ENCODE data around the gene CREB3L2.

CREB3L2 gene

DNA sequence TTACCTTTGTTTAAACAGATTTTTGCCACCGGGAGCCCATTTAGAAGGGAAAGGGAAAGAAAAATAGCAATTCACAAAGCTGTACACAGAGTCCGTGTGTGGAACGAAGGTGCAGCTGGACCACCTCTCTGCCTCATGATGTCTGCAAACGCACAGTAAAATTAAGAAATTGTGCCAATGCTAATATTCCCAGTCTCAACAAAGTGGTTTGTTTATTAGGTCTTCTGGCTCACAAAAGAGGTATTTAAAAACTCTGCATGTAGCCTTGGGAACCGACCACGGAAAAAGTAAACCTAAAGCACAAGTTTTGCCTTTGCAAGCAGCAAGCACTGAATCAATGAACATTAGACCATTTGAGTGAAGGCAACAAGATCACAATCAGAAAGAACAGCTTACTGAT, 57.7 kb downstream of the CREB3L2 start:
- Histone ChIP-seq H3K36me3 (ENCODE audit: control insufficient read depth in 1 of 2, insufficient read depth in 2 of 2, low read depth in 1 of 2, low read length in 2 of 2) (peaks cover 0 to 16% of the 10 kb centered on the region in 2 experiments), H4K8ac (ENCODE audit: low read length) (no peak overlapping the region), H3K9me3 (ENCODE audit: control insufficient read depth, low read length) (no peaks in the 10 kb centered on the region), H2BK120ac (ENCODE audit: low read depth, low read length) (no peak overlapping the region), H3K18ac (ENCODE audit: low read depth in 1 of 2, low read length in 2 of 2) (peak overlapping the region in 1 of 2 experiments; percentile 65), H3K9ac (ENCODE audit: low read length) (no peak overlapping the region), H2BK12ac (ENCODE audit: low read length in 2 of 2) (no peak overlapping the region), H3K14ac (ENCODE audit: low read length in 2 of 2) (no peak overlapping the region), H2AK5ac (ENCODE audit: low read length, severe bottlenecking) (no peak overlapping the region), H2BK15ac (ENCODE audit: low read depth, poor library complexity, severe bottlenecking) (no peak overlapping the region), H3K23ac (ENCODE audit: low read length in 2 of 2) (no peak overlapping the region), H3K4ac (ENCODE audit: low read depth in 1 of 2, low read length in 2 of 2) (no peak overlapping the region), H3K27ac (ENCODE audit: low read length, poor library complexity, severe bottlenecking) (peak overlapping the region; percentile 76), H3K4me3 (ENCODE audit: insufficient read depth in 1 of 2, low read depth in 1 of 2, low read length in 2 of 2) (no peak overlapping the region), H2AFZ (ENCODE audit: low read depth, low read length) (no peak overlapping the region), H3K4me2 (ENCODE audit: low read length, poor library complexity, severe bottlenecking) (peak overlapping the region; percentile 29), H2BK5ac (ENCODE audit: low read depth, low read length, poor library complexity, severe bottlenecking) (no peak overlapping the region), H4K91ac (ENCODE audit: low read length) (no peak overlapping the region), H3K27me3 (ENCODE audit: control insufficient read depth in 1 of 2, insufficient read depth in 1 of 2, low read length in 2 of 2) (no peaks in the 10 kb centered on the region), H3K79me1 (replicated peaks; ENCODE audit: low read length, poor library complexity, severe bottlenecking) (peaks cover 14% of the 10 kb centered on the region), H3K4me1 (ENCODE audit: control insufficient read depth, insufficient read depth, low read depth, low read length) (peaks cover 4% of the 10 kb centered on the region)
- 46% methylated on average over 5 of the region's 6 CpGs for WGBS
- DNase-seq, result peak; percentile 90

DNA sequence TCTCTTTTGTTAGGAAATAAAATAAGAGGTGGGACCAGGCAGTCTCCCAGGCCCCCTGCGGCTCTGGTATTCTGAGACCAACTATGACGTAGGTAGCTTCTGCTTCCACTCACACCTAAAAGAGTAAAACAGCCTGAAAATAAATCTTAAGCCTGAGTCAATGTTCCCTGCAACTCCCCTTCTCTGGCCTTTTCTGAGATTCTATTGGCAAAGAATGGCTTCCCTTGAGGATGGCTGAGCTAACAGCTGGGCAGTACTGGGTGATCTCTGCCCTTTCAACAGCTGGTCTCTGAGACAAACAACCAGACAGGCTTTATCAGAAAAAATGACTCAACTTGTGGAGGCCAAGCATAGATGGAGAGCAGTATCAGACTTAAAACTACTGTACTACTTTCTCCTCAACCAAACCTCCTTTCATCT, 58.7 kb downstream of the CREB3L2 start:
- H4K8ac ChIP-seq (ENCODE audit: low read length), result no peak overlapping the region
- no peak overlapping the region for H3K14ac ChIP-seq (ENCODE audit: low read length in 2 of 2)
- WGBS, result 47% methylated on average over 2 of the region's 2 CpGs
- peak overlapping the region; percentile 45 for H3K9ac ChIP-seq (ENCODE audit: low read length)
- H3K4ac ChIP-seq (ENCODE audit: low read depth in 1 of 2, low read length in 2 of 2), result peak overlapping the region in 1 of 2 experiments; percentile 13
- H3K36me3 ChIP-seq (ENCODE audit: control insufficient read depth in 1 of 2, insufficient read depth in 2 of 2, low read depth in 1 of 2, low read length in 2 of 2), result peaks cover 0 to 7% of the 10 kb centered on the region in 2 experiments
- H3K4me3 ChIP-seq (ENCODE audit: insufficient read depth in 1 of 2, low read depth in 1 of 2, low read length in 2 of 2), result peak overlapping the region in 1 of 2 experiments; percentile 8
- H2BK15ac ChIP-seq (ENCODE audit: low read depth, poor library complexity, severe bottlenecking), result no peak overlapping the region
- H3K9me3 ChIP-seq (ENCODE audit: control insufficient read depth, low read length), result no peaks in the 10 kb centered on the region
- no peak overlapping the region for H3K23ac ChIP-seq (ENCODE audit: low read length in 2 of 2)
- H3K79me1 ChIP-seq (replicated peaks; ENCODE audit: low read length, poor library complexity, severe bottlenecking), result peaks cover 16% of the 10 kb centered on the region
- H2AK5ac ChIP-seq (ENCODE audit: low read length, severe bottlenecking), result peak overlapping the region; percentile 75
- no peak overlapping the region for H2BK5ac ChIP-seq (ENCODE audit: low read depth, low read length, poor library complexity, severe bottlenecking)
- no peaks in the 10 kb centered on the region for H3K27me3 ChIP-seq (ENCODE audit: control insufficient read depth in 1 of 2, insufficient read depth in 1 of 2, low read length in 2 of 2)
- H3K4me2 ChIP-seq (ENCODE audit: low read length, poor library complexity, severe bottlenecking), result no peak overlapping the region
- no peak overlapping the region for H2BK120ac ChIP-seq (ENCODE audit: low read depth, low read length)
- peak overlapping the region; percentile 76 for H3K27ac ChIP-seq (ENCODE audit: low read length, poor library complexity, severe bottlenecking)
- peaks cover 4% of the 10 kb centered on the region for H3K4me1 ChIP-seq (ENCODE audit: control insufficient read depth, insufficient read depth, low read depth, low read length)
- no peak overlapping the region for H2BK12ac ChIP-seq (ENCODE audit: low read length in 2 of 2)
- peak; percentile 98 for DNase-seq
- H4K91ac ChIP-seq (ENCODE audit: low read length), result no peak overlapping the region
- no peak overlapping the region for H3K18ac ChIP-seq (ENCODE audit: low read depth in 1 of 2, low read length in 2 of 2)
- no peak overlapping the region for H2AFZ ChIP-seq (ENCODE audit: low read depth, low read length)

DNA sequence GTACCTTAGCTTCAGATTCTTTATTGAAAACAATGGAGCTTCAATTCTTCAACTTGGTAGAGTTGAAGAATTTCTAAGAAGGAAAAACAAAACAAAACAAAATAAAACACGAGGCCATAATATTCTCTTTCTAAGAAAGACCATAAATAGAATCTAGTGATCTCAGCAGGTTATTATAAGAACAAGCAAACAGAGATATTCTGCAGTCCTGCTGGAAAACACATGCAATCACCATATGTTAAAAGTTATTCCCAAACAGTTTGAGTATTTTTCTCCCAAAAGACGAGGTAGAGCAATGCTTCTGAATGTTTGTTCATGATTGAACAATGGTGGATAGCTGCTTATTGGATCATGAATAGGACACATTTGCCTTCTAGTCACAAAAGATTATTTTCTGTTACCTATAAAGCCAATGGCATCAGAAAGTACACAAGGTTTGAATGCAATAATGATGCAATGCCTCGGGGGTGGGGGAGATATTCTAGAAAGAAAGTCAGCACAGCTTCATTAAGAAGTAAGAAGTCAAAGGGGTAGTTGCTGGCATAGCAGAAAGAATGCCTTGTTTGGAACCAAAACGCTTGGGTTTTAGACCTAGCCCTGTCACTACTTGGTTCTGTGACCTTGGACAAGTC, 59.3 kb downstream of the CREB3L2 start:
- Histone ChIP-seq H2BK15ac (ENCODE audit: low read depth, poor library complexity, severe bottlenecking) (no peak overlapping the region), H3K36me3 (ENCODE audit: control insufficient read depth in 1 of 2, insufficient read depth in 2 of 2, low read depth in 1 of 2, low read length in 2 of 2) (peaks cover 0 to 4% of the 10 kb centered on the region in 2 experiments), H3K79me1 (replicated peaks; ENCODE audit: low read length, poor library complexity, severe bottlenecking) (peaks cover 12% of the 10 kb centered on the region), H3K4ac (ENCODE audit: low read depth in 1 of 2, low read length in 2 of 2) (peak overlapping the region in 1 of 2 experiments; percentile 13), H2BK12ac (ENCODE audit: low read length in 2 of 2) (no peak overlapping the region), H3K14ac (ENCODE audit: low read length in 2 of 2) (no peak overlapping the region), H3K23ac (ENCODE audit: low read length in 2 of 2) (no peak overlapping the region), H3K9ac (ENCODE audit: low read length) (peak overlapping the region; percentile 45), H3K4me2 (ENCODE audit: low read length, poor library complexity, severe bottlenecking) (no peak overlapping the region), H4K8ac (ENCODE audit: low read length) (no peak overlapping the region), H3K4me1 (ENCODE audit: control insufficient read depth, insufficient read depth, low read depth, low read length) (peaks cover 4% of the 10 kb centered on the region), H2AK5ac (ENCODE audit: low read length, severe bottlenecking) (no peak overlapping the region), H3K4me3 (ENCODE audit: insufficient read depth in 1 of 2, low read depth in 1 of 2, low read length in 2 of 2) (peak overlapping the region in 1 of 2 experiments; percentile 8), H3K27me3 (ENCODE audit: control insufficient read depth in 1 of 2, insufficient read depth in 1 of 2, low read length in 2 of 2) (no peaks in the 10 kb centered on the region), H2AFZ (ENCODE audit: low read depth, low read length) (no peak overlapping the region), H3K27ac (ENCODE audit: low read length, poor library complexity, severe bottlenecking) (peak overlapping the region; percentile 76), H2BK5ac (ENCODE audit: low read depth, low read length, poor library complexity, severe bottlenecking) (no peak overlapping the region), H3K9me3 (ENCODE audit: control insufficient read depth, low read length) (no peaks in the 10 kb centered on the region), H4K91ac (ENCODE audit: low read length) (no peak overlapping the region), H2BK120ac (ENCODE audit: low read depth, low read length) (no peak overlapping the region), H3K18ac (ENCODE audit: low read depth in 1 of 2, low read length in 2 of 2) (no peak overlapping the region)
- DNase-seq, result no peak
- WGBS, result 83% methylated on average over 2 of the region's 4 CpGs

DNA sequence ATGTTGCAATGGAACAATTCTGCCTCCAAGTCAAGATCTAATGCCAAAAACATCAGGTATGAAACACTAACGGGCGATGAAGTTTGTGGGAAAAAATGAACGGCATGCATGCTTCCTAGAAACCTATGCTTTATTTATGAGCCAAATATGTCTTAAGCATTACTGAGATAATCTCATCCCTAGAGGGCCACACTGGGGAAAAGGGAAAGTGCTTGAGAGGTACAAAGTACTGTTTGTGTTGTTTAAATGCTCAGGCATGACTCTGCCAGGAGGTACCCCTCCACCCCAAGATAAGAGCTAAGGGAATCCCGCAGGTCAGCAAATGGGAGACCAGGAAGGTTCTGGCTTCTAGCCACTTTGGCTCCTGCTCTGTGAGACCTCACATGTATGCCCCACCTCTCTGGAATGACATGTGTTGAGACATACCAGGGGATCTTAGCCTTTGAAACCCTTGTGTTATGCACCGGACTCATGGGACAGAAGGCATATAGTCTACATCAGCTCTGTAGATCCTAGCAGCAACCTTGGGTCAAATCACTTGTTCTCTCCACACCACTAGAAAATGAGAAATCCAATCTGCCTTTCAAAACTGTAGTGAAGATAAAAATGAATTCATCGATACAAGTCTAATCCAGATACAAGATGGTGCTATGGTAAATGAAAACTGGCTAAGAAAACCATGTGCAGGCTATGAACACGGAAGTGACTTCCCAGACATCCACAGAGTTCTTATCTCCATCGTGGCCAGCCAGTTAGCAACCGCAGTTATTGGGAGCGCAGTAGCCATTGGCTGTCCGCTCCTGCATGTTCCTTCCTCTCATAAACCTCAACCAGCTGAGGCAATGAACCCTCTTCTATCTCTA, 61.0 kb downstream of the CREB3L2 start:
- no peak overlapping the region for H3K14ac ChIP-seq (ENCODE audit: low read length in 2 of 2)
- H2AFZ ChIP-seq (ENCODE audit: low read depth, low read length), result no peak overlapping the region
- peaks cover 0 to under 1% of the 10 kb centered on the region in 2 experiments for H3K36me3 ChIP-seq (ENCODE audit: control insufficient read depth in 1 of 2, insufficient read depth in 2 of 2, low read depth in 1 of 2, low read length in 2 of 2)
- H3K18ac ChIP-seq (ENCODE audit: low read depth in 1 of 2, low read length in 2 of 2), result no peak overlapping the region
- H3K79me1 ChIP-seq (replicated peaks; ENCODE audit: low read length, poor library complexity, severe bottlenecking), result peaks cover 5% of the 10 kb centered on the region
- H3K27ac ChIP-seq (ENCODE audit: low read length, poor library complexity, severe bottlenecking), result no peak overlapping the region
- H4K91ac ChIP-seq (ENCODE audit: low read length), result no peak overlapping the region
- H4K8ac ChIP-seq (ENCODE audit: low read length), result peak overlapping the region; percentile 55
- no peak overlapping the region for H2BK12ac ChIP-seq (ENCODE audit: low read length in 2 of 2)
- no peaks in the 10 kb centered on the region for H3K9me3 ChIP-seq (ENCODE audit: control insufficient read depth, low read length)
- H2BK120ac ChIP-seq (ENCODE audit: low read depth, low read length), result no peak overlapping the region
- H3K4me2 ChIP-seq (ENCODE audit: low read length, poor library complexity, severe bottlenecking), result no peak overlapping the region
- DNase-seq, result peak; percentile 50
- H3K27me3 ChIP-seq (ENCODE audit: control insufficient read depth in 1 of 2, insufficient read depth in 1 of 2, low read length in 2 of 2), result no peaks in the 10 kb centered on the region
- no peak overlapping the region for H3K23ac ChIP-seq (ENCODE audit: low read length in 2 of 2)
- H2BK15ac ChIP-seq (ENCODE audit: low read depth, poor library complexity, severe bottlenecking), result peak overlapping the region; percentile 77
- peaks cover 11% of the 10 kb centered on the region for H3K4me1 ChIP-seq (ENCODE audit: control insufficient read depth, insufficient read depth, low read depth, low read length)
- no peak overlapping the region for H3K4ac ChIP-seq (ENCODE audit: low read depth in 1 of 2, low read length in 2 of 2)
- H2BK5ac ChIP-seq (ENCODE audit: low read depth, low read length, poor library complexity, severe bottlenecking), result no peak overlapping the region
- H3K4me3 ChIP-seq (ENCODE audit: insufficient read depth in 1 of 2, low read depth in 1 of 2, low read length in 2 of 2), result no peak overlapping the region
- no peak overlapping the region for H3K9ac ChIP-seq (ENCODE audit: low read length)
- WGBS, result 94% methylated on average over 10 of the region's 11 CpGs
- no peak overlapping the region for H2AK5ac ChIP-seq (ENCODE audit: low read length, severe bottlenecking)

All from mesenchymal stem cell (in vitro differentiated cells and primary cell).